GM18873 (cell line): Measurements from ENCODE around the gene ADAM21.
"Not testable (repeated sequence)": the region's sequence is repeated elsewhere in the genome, so short reads cannot be mapped to it uniquely, and the experiment has no call there.

Experiments used
- ATAC-seq: cut with Tn5 transposase; IDR thresholded peaks from one replicate; pipeline ENCODE4 v1.9.1; 2021; ENCODE audit warnings: mild to moderate bottlenecking, moderate library complexity, moderate number of reproducible peaks; ENCODE audit not compliant: unreplicated experiment, low FRiP score

ADAM21 gene

DNA sequence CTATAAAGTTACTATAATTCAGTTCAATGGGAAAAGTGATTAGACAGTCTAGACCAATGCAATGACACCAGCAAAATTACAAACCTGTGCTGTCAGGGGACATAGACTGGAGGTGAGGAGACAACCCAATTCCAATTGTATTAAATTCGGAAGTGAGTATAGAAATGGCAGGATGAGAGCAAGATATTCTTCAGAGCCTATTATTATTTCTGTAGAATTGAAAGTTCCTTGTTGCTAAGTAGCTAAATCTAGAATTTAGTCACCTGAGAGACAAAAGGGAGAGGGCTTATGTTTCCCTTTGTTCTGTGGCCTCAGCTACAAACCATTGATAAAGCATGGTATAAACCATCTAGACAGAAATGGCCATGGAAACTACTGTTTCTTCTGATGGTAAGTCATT is at the start of gene ADAM21:
TSS of gene ADAM21 (plus strand) at position 301 of the 400 bp plus-strand sequence. CDS start 5,326 bp downstream, outside the sequence.
- ATAC-seq = no peak

- ATAC-seq = not testable (repeated sequence)
These were observed 48.6 kb upstream of the ADAM21 start for GRCh38 chr14:70403335-70403734.

DNA sequence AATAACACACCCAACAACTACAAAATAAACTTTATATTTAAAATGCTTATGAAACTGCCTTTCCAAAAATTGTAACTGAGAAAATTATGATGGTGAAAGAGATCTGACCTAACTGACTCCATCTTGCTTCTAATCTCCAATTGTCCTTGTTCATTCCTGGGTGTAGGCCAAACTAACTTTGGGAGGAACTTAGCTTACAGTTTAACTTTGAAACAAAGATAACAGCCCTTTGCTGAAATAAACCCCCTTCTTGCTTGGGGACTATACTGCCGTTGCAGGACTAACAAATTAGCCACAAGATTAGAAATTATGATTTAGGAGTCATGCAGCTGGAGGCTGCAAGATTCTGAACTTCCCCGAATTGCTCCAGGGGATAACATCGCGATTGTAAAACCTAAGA is 45.8 kb upstream of the ADAM21 start:
- not testable (repeated sequence) for ATAC-seq

- ATAC-seq = no peak
These were observed 44.4 kb upstream of the ADAM21 start for GRCh38 chr14:70407621-70408020.

- ATAC-seq = no peak
These were observed 36.2 kb upstream of the ADAM21 start for GRCh38 chr14:70415788-70416187.

GRCh38 chr14:70416338-70416724 is 35.6 kb upstream of the ADAM21 start:
- no peak for ATAC-seq

DNA sequence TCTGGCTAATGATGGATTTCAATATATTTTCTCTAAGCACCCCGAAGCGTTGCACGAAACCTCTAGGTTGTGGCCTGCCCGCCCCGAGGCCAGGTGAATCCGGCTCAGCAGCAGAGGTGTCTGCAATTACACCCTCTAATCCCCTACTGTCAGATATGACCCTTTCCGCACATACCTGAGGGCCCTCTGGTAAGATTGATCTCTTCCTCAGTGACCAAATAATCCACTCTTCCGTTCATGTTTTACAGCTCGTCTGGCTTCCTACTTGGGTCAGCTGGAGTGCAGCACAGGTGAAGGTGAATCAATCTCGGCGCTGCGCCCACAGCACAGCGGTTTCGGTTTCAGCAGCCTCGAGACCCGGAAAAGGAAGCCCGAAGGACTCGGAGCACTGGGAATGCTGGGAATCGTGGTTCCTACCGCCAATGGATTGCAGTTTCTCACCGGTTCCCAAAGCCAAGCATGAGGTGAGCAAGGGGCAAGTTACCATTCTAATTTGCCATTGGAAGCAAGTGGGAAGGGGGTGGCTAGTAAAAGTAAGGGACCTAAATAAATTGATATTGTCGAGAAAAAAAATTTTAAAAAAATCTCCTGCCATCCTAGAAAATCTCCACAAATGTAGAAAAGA is 35.1 kb upstream of the ADAM21 start, which contains the start of gene SYNJ2BP:
TSS of gene SYNJ2BP (minus strand) at position 366 of the 625 bp plus-strand sequence. CDS start at position 239, 127 bp downstream.
- ATAC-seq = no peak

DNA sequence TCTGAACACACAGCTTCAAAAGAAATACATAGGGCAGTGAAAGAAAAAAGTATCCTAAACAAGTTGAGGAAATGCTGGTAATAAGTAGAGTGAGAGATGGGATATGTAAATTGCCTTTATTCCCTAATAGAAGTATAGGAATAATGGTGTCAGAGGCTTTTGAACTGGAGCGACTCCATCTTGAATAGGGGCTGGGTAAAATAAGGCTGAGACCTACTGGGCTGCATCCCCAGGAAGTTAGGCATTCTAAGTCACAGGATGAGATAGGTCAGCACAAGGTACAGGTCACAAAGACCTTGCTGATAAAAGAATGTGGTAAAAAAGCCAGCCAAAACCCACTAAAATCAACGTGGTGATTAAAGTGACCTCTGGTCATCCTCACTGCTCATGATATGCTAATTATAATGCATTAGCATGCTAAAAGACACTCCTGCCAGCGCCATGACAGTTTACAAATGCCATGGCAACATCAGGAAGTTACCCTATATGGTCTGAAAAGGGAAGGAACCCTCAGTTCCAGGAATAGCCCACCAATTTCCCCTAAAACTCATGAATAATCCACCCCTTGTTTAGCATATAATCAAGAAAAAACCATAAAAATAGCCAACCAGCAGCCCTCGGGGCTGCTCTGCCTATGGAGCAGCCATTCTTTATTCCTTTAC is 32.6 kb upstream of the ADAM21 start:
- not testable (repeated sequence) for ATAC-seq

- no peak for ATAC-seq
These were observed 29.4 kb upstream of the ADAM21 start for GRCh38 chr14:70422538-70422937.

- ATAC-seq = no peak
These were observed 26.6 kb upstream of the ADAM21 start for GRCh38 chr14:70425354-70425753.

DNA sequence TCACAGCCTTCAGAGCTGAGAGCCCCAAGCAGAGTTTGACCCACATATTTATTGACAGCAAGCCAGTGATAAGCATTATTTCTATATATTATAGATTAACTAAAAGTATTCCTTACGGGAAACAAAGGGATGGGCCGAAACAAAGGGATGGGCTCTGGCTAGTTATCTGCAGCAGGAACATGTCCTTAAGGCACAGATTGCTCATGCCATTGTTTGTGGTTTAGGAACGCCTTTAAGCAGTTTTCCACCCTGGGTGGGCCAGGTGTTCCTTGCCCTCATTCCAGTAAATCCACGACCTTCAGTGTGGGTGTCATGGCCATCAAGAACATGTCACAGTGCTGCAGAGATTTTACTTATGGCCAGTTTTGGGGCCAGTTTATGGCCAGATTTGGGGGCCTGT is 25.4 kb upstream of the ADAM21 start:
- not testable (repeated sequence) for ATAC-seq

DNA sequence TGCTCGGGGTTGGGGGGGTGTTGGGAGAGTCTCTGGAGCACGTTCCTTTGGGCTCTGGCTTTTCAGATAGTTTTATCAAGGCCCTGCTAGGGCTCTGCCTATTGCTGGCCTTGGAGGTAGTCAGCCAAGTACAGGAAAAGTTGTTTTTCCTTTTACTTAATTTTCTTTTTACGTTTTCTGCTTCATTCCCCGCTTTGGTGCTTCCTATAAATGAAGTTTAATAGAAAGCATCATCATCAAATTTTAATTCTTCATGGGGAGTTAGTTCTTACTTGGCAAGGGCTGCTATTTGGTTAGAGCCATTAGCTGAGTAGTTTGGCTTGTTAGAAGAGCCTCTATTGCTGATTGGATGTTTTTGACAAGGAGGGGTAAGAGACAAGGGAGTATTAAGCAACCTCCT is 15.1 kb upstream of the ADAM21 start:
- no peak for ATAC-seq

GRCh38 chr14:70441641-70442040 is 10.3 kb upstream of the ADAM21 start:
- ATAC-seq = no peak

DNA sequence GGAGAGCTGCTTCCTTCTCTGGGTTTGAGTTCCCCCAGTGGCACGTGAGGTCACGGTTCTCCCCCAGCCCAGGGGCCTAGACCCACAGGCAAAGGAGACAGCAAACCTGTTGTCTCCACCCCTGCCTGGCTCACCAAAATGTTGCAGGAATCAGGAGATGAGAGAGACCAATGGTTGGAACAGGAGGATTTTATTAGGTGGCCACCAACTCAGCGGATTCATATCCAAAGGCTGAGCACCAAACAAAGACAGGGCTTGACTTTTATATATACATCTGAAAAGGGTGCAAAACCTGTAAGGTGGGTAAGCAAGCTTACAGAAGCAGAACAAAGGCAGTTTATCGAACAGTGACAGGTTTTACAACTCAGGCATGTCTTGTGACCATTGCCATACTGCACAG is 9.2 kb upstream of the ADAM21 start:
- ATAC-seq = no peak

DNA sequence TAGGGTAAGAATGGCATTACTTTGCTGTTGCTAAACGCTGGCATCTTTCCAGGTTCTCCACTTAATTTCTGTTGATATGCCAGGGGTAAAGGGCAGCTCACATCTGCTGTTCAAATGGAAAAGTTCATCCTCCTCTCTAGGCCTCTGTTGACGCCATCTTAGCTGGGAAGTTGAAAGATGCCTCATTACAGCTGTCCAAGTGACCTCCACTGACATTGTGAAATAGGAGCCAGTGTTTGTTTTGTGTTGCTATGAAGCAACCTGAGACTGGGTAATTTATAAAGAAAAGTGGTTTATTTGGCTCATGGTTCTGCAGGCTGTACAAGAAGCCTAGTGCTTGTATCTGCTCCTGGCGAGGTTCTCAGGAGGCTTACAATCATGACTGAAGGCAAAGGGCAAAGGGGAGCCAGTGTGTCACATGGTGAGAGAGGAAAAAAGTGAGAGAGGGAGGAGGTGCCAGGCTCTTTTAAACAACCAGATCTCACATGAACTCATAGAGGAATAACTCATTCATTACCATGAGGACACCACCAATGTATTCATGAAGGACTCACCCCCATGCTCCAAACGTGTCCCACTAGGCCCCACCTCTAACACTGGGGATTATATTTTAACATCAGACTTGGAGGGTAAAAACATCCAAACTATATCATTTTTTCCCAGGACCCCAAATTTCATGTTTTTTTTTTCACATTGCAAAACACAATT is 3.2 kb upstream of the ADAM21 start:
- ATAC-seq = no peak

DNA sequence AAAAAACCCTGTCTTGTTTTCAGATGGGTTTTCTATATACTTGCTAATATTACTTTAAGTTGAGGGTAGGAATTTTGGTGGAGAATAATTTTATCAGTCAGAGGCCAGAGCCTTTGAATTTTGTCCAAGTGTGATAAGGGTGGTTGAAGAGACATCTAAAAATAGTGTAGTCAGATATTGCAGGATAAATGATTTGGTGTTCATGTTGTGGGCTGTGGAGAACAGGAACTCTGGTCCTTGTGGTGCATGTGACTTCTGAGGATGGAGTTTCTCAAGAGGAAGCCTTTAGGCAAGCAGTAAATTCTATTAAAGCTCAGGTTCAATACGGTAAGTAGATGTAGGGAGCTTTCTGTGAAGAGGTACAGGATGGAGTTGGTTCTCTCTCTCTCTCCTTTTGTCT is 2.8 kb downstream of the ADAM21 start:
- ATAC-seq = no peak

- no peak for ATAC-seq
These were observed 16.8 kb downstream of the ADAM21 start for GRCh38 chr14:70468731-70469130.

DNA sequence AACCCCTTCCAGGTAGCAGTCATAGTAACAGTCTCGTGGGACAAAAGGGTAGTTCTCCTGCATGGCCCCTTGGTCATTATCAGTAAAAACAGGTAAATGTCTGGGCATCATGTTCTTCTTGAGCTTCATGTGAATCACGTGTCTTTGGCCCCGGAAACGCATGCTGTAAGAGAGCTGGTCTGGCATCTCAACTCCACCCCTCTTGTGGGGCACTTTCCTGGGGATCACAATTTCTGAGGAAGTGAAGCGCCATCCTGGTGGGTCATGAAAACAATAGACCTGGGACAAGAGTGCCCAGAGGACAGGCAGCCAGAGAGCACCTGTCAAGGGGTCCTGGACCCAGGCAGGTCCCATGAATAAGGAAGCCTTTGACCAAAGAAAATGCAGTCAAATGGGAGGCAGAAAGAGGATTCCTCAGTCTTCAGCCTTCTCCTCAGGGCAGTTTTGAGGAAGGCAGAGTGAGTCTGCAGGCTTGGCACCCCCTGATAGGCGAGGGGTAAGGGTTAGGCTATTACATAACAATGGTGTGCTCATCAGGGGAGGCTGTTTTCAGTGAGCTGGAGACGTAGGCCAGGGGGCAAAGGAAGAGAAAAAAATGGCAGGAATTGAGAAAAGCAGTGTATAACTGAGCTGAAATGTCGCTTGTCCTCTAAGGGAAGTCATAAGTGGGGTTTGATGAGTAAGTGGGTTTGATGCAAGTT is 19.0 kb downstream of the ADAM21 start:
- not testable (repeated sequence) for ATAC-seq

DNA sequence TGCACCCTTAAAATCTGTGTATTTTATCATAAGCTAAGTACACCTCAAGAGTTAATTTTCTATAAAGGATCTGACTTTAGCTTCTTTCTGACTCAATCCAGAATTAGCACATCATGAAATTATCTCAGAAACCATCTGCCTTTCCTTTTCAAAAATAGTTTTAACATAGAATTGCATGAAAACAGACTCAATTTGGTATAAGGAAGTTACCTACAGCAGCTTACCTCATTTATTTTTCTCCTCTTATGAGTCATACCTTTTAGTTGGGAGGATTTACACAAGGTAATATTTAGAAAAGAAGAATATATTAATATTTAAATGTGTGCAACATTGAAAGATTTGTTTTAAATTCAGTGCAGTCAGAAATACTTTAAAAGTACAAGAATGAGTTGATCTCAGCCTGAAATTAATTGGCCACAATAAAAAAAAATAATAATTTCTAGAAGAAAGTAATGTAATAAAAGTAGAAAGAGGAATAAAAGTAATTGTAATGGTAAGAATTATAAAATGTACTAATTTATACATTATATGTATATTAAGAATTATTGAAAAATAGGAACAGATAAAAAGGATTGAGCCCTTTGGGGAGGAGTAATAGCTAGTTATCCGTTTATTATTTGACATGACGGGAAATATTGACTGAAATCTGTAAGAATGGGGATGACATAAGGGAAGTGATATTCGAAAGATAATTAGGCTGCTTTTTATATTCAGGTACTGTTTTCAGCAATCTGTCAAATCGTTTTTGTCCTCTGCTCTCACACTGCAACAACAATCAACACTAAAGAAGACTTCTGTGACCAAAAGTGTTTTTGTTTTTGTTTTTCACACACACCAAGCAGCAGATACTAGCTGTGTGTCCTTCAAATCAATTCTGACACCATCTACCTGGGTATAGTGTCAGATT is 20.5 kb downstream of the ADAM21 start:
- ATAC-seq = no peak

DNA sequence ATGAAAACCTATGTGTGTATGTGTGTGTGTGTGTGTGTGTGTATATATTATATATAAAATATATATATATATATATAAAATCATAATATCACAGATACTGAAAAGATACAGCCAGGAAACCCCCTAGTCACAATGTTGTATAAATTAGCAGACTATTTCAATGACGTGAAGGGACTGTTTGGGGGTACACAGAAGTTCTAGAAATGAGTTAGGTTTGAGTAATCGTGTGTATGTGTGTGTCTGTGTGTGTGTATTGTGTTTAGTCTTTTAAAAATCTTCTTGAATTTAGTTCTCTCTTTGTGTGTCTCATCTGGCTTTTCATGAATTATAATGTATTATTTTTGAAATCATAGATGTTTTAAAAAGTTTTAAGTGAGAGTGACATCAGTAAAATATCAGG is 21.9 kb downstream of the ADAM21 start:
- ATAC-seq = no peak
